Measurements from ENCODE around the gene TRPM4.

DNA sequence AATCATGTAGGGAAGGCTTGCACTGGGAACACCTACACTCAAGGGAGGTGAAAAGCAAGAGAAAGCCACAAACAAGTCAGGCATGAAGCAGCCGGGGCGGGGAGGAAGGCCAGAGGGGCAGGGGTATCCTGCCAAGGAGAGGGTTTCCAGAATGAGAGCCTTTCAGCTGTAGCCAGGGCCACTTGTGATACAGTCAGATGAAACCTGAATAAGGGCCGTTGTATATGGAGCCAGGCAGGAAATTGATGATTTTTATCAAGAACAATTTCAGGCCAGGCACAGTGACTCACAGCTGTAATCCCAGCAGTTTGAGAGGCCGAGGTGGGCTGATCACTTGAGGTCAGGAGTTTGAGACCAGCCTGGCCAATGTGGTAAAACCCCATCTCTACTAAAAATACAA lies 4.4 kb downstream of the TRPM4 start:
- TF ChIP-seq, protein P1, sequence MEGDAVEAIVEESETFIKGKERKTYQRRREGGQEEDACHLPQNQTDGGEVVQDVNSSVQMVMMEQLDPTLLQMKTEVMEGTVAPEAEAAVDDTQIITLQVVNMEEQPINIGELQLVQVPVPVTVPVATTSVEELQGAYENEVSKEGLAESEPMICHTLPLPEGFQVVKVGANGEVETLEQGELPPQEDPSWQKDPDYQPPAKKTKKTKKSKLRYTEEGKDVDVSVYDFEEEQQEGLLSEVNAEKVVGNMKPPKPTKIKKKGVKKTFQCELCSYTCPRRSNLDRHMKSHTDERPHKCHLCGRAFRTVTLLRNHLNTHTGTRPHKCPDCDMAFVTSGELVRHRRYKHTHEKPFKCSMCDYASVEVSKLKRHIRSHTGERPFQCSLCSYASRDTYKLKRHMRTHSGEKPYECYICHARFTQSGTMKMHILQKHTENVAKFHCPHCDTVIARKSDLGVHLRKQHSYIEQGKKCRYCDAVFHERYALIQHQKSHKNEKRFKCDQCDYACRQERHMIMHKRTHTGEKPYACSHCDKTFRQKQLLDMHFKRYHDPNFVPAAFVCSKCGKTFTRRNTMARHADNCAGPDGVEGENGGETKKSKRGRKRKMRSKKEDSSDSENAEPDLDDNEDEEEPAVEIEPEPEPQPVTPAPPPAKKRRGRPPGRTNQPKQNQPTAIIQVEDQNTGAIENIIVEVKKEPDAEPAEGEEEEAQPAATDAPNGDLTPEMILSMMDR (IDR thresholded peaks at IDR 0.05; ENCODE audit: low read length): no peak
- no peak for TF ChIP-seq EZH2 (optimal IDR thresholded peaks at IDR 0.05; ENCODE audit: low read depth, low read length)

Measured in MM.1S (cell line).